Posterior vena cava (tissue), 2 donors: ENCODE results near the gene CYRIA. TPM values are rescaled to one million over a fixed set of nuclear protein-coding genes. Genes with fewer than 3 reads are reported as not detected.

Experiments used
- DNase-seq: peaks from one replicate; pipeline ENCODE4 v3.0.0-alpha.2; 2020; ENCODE audit warnings: low spot score
- intact Hi-C, 2 donors: fragments of 100-400 bp; cut with DNase I; formaldehyde crosslinking; loops; one replicate each; pipeline versions ENCODE4 v1.14.1 to v1.14.2; 2022 to 2023
- total RNA-seq, 2 donors: library from RNA; stranded (reverse); fragmentation: NEBNext Ultra II Directional; extraction: Animal tissue kit (Norgen Biotek cat#: 25700); gene quantifications; one replicate each; pipeline ENCODE4 v1.2.1, GENCODE V29; 2021
- donor health status: DM: yes; HTN: yes; CAD: no.
- donor health status: DM: yes; HTN: yes; CAD: no.

The CYRIA gene
- total RNA-seq, 2 donors from 2014 or later = 22.3 to 23.5 TPM

GRCh38 chr2:16638946-16639345 is 26.7 kb downstream of the CYRIA start:
- intact Hi-C loops = loop anchor here in 1 of 2 donors (5.0 kb wide), 1 partner anchor 528 kb away; no protein-coding TSS in a partner anchor
- DNase-seq = no peak

GRCh38 chr2:16637304-16637703 is 28.3 kb downstream of the CYRIA start:
- intact Hi-C loops = loop anchor here in 1 of 2 donors (5.0 kb wide), 1 partner anchor 530 kb away; no protein-coding TSS in a partner anchor
- no peak for DNase-seq

GRCh38 chr2:16635791-16636699 is 29.6 kb downstream of the CYRIA start:
- intact Hi-C loops = loop anchor here in 1 of 2 donors (5.0 kb wide), 1 partner anchor 531 kb away; no protein-coding TSS in a partner anchor
- no peak for DNase-seq

- no peak for DNase-seq
- intact Hi-C loops = loop anchor here in 1 of 2 donors (5.0 kb wide), 1 partner anchor 103 kb away; no protein-coding TSS in a partner anchor
These were observed 31.8 kb downstream of the CYRIA start for GRCh38 chr2:16633621-16634430.

GRCh38 chr2:16632598-16632997 is 33.0 kb downstream of the CYRIA start:
- intact Hi-C loops = loop anchor here in 1 of 2 donors (5.0 kb wide), 1 partner anchor 105 kb away; no protein-coding TSS in a partner anchor
- DNase-seq = no peak

GRCh38 chr2:16630463-16630862 is 35.2 kb downstream of the CYRIA start:
- intact Hi-C loops = loop anchor here in 1 of 2 donors (5.0 kb wide), 1 partner anchor 107 kb away; no protein-coding TSS in a partner anchor
- DNase-seq = no peak

- intact Hi-C loops = loop anchor here in 1 of 2 donors (5.0 kb wide), 1 partner anchor 108 kb away; no protein-coding TSS in a partner anchor
- no peak for DNase-seq
These were observed 35.9 kb downstream of the CYRIA start for GRCh38 chr2:16629770-16630169.

- no peak for DNase-seq
- intact Hi-C loops = no loop called here
These were observed 36.6 kb downstream of the CYRIA start for GRCh38 chr2:16629044-16629443.

- no peak for DNase-seq
- intact Hi-C loops = no loop called here
These were observed 37.3 kb downstream of the CYRIA start for GRCh38 chr2:16628314-16628713.

- intact Hi-C loops = no loop called here
- DNase-seq = no peak
These were observed 38.5 kb downstream of the CYRIA start for GRCh38 chr2:16626997-16627605.

GRCh38 chr2:16626497-16626896 is 39.1 kb downstream of the CYRIA start:
- intact Hi-C loops = no loop called here
- DNase-seq = no peak

- intact Hi-C loops = no loop called here
- no peak for DNase-seq
These were observed 39.9 kb downstream of the CYRIA start for GRCh38 chr2:16625759-16626158.

GRCh38 chr2:16625201-16625729 is 40.4 kb downstream of the CYRIA start:
- DNase-seq = no peak
- intact Hi-C loops = no loop called here

GRCh38 chr2:16624436-16624780 is 41.2 kb downstream of the CYRIA start:
- intact Hi-C loops = no loop called here
- DNase-seq = no peak

GRCh38 chr2:16623564-16624435 is 41.8 kb downstream of the CYRIA start:
- DNase-seq = no peak
- intact Hi-C loops = no loop called here

- DNase-seq = no peak
These were observed 42.6 kb downstream of the CYRIA start for GRCh38 chr2:16623031-16623430.

GRCh38 chr2:16622399-16622968 is 43.1 kb downstream of the CYRIA start:
- intact Hi-C loops = no loop called here
- no peak for DNase-seq

More at GRCh38 chr2:16623031-16623430, 42.6 kb downstream of the CYRIA start:
- intact Hi-C loops = no loop called here

- intact Hi-C loops = no loop called here
- no peak for DNase-seq
These were observed 44.3 kb downstream of the CYRIA start for GRCh38 chr2:16621316-16621715.
